ENCODE results near the gene TRIM41. TPM values are rescaled to one million over a fixed set of nuclear protein-coding genes. Genes with fewer than 3 reads are reported as not detected.

The TRIM41 gene
- polyA plus RNA-seq, 1 donor (not counting 4 experiments of a cell fraction or from before 2014, with no cell fraction given), result 13.4 TPM

DNA sequence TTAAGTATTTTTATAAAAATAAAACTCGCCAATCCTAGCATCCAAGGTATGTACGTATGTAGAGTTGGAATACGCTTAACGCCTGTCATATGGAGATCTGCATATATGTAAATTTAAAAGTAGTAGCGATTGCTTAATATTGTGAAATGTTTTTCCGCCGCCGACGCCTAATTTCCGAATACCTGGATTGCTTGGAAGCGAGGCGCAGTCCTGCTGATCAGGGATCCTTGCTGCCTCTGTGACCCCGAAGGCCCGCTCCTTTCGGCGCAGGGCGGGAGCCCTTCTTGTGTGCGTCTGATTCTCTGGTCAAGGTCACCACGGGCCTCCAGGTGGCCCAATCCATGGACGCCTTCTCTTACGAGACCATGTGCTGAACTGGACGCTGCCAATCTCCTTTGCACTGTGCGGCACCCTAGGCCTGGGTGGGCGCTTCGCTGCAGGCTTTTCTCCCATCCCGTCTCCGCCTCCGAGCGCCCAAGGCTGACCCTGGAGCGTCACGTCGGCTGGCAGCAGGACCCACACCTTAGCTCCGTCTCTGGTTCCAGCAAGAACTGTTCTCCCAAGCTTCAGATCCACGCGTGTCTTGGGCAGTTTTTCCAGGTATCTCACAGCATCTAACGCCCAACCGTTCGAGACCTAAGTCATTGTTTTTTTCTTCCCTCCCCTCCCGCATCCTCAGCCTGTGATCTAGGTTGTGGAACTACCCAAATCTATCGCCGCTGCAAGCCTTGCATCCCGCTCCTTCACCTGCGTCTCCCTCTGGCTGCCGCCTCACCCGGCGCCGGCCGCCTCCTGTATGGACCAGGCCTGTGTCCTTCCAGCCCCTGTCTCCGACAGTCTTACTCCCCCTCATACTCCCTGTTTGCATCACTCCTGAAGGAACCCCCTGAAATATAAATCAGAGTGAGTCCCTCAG is 3.6 kb upstream of the TRIM41 start:
- Histone ChIP-seq H4K20me1 (ENCODE audit: control insufficient read depth, extremely low read depth, insufficient read depth, low read length) (no peaks in the 10 kb centered on the region), H3K4me3 (ENCODE audit: control insufficient read depth in 2 of 3, extremely low read depth in 1 of 3, insufficient read depth in 2 of 3, low read depth in 1 of 3, low read length in 3 of 3) (no peak overlapping the region), H3K79me2 (ENCODE audit: control insufficient read depth, insufficient read depth, low read length) (peaks cover 8% of the 10 kb centered on the region), H3K27ac (ENCODE audit: control insufficient read depth, insufficient read depth, low read length) (no peak overlapping the region), H3K36me3 (ENCODE audit: control insufficient read depth in 2 of 2, extremely low read depth in 1 of 2, insufficient read depth in 2 of 2, low read length in 2 of 2) (no peaks in the 10 kb centered on the region), H2AFZ (ENCODE audit: control insufficient read depth, low read length) (no peak overlapping the region), H3K9me1 (ENCODE audit: control insufficient read depth, extremely low read depth, insufficient read depth, low read length) (no peaks in the 10 kb centered on the region), H3K9me3 (ENCODE audit: control insufficient read depth, low read depth, low read length) (no peaks in the 10 kb centered on the region), H3K4me2 (ENCODE audit: control insufficient read depth, extremely low read depth, insufficient read depth, low read depth, low read length) (no peak overlapping the region), H3K4me1 (ENCODE audit: control insufficient read depth, extremely low read depth, insufficient read depth, low read length) (peaks cover 15% of the 10 kb centered on the region), H3K27me3 (ENCODE audit: control insufficient read depth, extremely low read depth, insufficient read depth, low read length) (no peaks in the 10 kb centered on the region), H3K9ac (ENCODE audit: control insufficient read depth, extremely low read depth, insufficient read depth, low read length) (no peak overlapping the region)
- FAIRE-seq (no peak), DNase-seq (ENCODE audit: low read depth, low spot score) (no peak)
- dilution Hi-C loops (cut with MboI; ENCODE audit: extremely low pct_ligation_motif_present, low sequenced_read_pairs), result no loop called here
- TF ChIP-seq EZH2 (IDR thresholded peaks at IDR 0.05; ENCODE audit: low read length) (no peak), CTCF (optimal IDR thresholded peaks at IDR 0.05 in 1 of 3, IDR thresholded peaks at IDR 0.05 in 1 of 3, conservative IDR thresholded peaks at IDR 0.05 in 1 of 3; ENCODE audit: extremely low read depth in 1 of 3, insufficient read depth in 2 of 3, low read length in 3 of 3) (no peak)

GRCh38 chr5:181220178-181220515 is 2.9 kb upstream of the TRIM41 start:
- dilution Hi-C loops (cut with MboI; ENCODE audit: extremely low pct_ligation_motif_present, low sequenced_read_pairs), result no loop called here
- no peak overlapping the region for H2AFZ ChIP-seq (ENCODE audit: control insufficient read depth, low read length)
- FAIRE-seq, result no peak

More at GRCh38 chr5:181220178-181220515, 2.9 kb upstream of the TRIM41 start:
- Histone ChIP-seq H3K4me2 (ENCODE audit: control insufficient read depth, extremely low read depth, insufficient read depth, low read depth, low read length) (no peak overlapping the region), H3K79me2 (ENCODE audit: control insufficient read depth, insufficient read depth, low read length) (peaks cover 12% of the 10 kb centered on the region), H4K20me1 (ENCODE audit: control insufficient read depth, extremely low read depth, insufficient read depth, low read length) (no peaks in the 10 kb centered on the region), H3K27ac (ENCODE audit: control insufficient read depth, insufficient read depth, low read length) (no peak overlapping the region), H3K4me1 (ENCODE audit: control insufficient read depth, extremely low read depth, insufficient read depth, low read length) (peaks cover 21% of the 10 kb centered on the region), H3K4me3 (ENCODE audit: control insufficient read depth in 2 of 3, extremely low read depth in 1 of 3, insufficient read depth in 2 of 3, low read depth in 1 of 3, low read length in 3 of 3) (no peak overlapping the region), H3K27me3 (ENCODE audit: control insufficient read depth, extremely low read depth, insufficient read depth, low read length) (no peaks in the 10 kb centered on the region), H3K9me3 (ENCODE audit: control insufficient read depth, low read depth, low read length) (no peaks in the 10 kb centered on the region), H3K36me3 (ENCODE audit: control insufficient read depth in 2 of 2, extremely low read depth in 1 of 2, insufficient read depth in 2 of 2, low read length in 2 of 2) (peaks cover 2 to 4% of the 10 kb centered on the region in 2 experiments), H3K9ac (ENCODE audit: control insufficient read depth, extremely low read depth, insufficient read depth, low read length) (no peak overlapping the region), H3K9me1 (ENCODE audit: control insufficient read depth, extremely low read depth, insufficient read depth, low read length) (peaks cover 1% of the 10 kb centered on the region)
- no peak for TF ChIP-seq CTCF (optimal IDR thresholded peaks at IDR 0.05 in 1 of 3, IDR thresholded peaks at IDR 0.05 in 1 of 3, conservative IDR thresholded peaks at IDR 0.05 in 1 of 3; ENCODE audit: extremely low read depth in 1 of 3, insufficient read depth in 2 of 3, low read length in 3 of 3)
- TF ChIP-seq EZH2 (IDR thresholded peaks at IDR 0.05; ENCODE audit: low read length), result no peak
- no peak for DNase-seq (ENCODE audit: low read depth, low spot score)

Measured in keratinocyte (primary cell).